Progenitor cell of endocrine pancreas (in vitro differentiated cells): ENCODE results near the gene SGSM1. TPM values are rescaled to one million over a fixed set of nuclear protein-coding genes. Genes with fewer than 3 reads are reported as not detected.
A peak's percentile ranks its signal among the peaks of the same experiment; 100 is the strongest.

ENCODE experiments used
- DNase-seq: peaks from one replicate; pipeline ENCODE4 v3.0.0; 2021; ENCODE audit warnings: low spot score; ENCODE audit not compliant: unreplicated experiment
- H3K27ac Mint-ChIP-seq: 2 replicates; pipeline ENCODE4 v1.8.0; 2021; ENCODE audit warnings: mild to moderate bottlenecking, moderate library complexity, mixed read lengths
- H3K27me3 Mint-ChIP-seq: 2 replicates; pipeline ENCODE4 v1.8.0; 2021; ENCODE audit warnings: mixed read lengths
- H3K36me3 Mint-ChIP-seq: 2 replicates; pipeline ENCODE4 v1.8.0; 2022; ENCODE audit warnings: mixed read lengths; ENCODE audit not compliant: insufficient read depth
- H3K4me1 Mint-ChIP-seq: 2 replicates; pipeline ENCODE4 v1.8.0; 2021; ENCODE audit warnings: low read depth, mixed read lengths
- H3K4me3 Mint-ChIP-seq: 2 replicates; pipeline ENCODE4 v1.8.0; 2021; ENCODE audit warnings: low read depth, mild to moderate bottlenecking, moderate library complexity, mixed read lengths
- H3K9me3 Mint-ChIP-seq: 2 replicates; pipeline ENCODE4 v1.8.0; 2021; ENCODE audit warnings: low read depth, mixed read lengths
- long read RNA-seq: library from polyadenylated mRNA; unstranded; transcript quantifications from one replicate; pipeline ENCODE4 v2.0.0, GENCODE V29; 2020
- total RNA-seq: library from RNA; stranded (reverse); gene quantifications from 2 replicates; pipeline ENCODE4 v1.2.1, GENCODE V29; 2021
- TF ChIP-seq, protein P1 (sequence below): fragments of 200-600 bp; sonication (generic); IDR thresholded peaks from one replicate; pipeline ENCODE4 v1.5.0; 2021; ENCODE audit warnings: antibody characterized with exemption, mild to moderate bottlenecking; ENCODE audit not compliant: unreplicated experiment

The SGSM1 gene, protein sequence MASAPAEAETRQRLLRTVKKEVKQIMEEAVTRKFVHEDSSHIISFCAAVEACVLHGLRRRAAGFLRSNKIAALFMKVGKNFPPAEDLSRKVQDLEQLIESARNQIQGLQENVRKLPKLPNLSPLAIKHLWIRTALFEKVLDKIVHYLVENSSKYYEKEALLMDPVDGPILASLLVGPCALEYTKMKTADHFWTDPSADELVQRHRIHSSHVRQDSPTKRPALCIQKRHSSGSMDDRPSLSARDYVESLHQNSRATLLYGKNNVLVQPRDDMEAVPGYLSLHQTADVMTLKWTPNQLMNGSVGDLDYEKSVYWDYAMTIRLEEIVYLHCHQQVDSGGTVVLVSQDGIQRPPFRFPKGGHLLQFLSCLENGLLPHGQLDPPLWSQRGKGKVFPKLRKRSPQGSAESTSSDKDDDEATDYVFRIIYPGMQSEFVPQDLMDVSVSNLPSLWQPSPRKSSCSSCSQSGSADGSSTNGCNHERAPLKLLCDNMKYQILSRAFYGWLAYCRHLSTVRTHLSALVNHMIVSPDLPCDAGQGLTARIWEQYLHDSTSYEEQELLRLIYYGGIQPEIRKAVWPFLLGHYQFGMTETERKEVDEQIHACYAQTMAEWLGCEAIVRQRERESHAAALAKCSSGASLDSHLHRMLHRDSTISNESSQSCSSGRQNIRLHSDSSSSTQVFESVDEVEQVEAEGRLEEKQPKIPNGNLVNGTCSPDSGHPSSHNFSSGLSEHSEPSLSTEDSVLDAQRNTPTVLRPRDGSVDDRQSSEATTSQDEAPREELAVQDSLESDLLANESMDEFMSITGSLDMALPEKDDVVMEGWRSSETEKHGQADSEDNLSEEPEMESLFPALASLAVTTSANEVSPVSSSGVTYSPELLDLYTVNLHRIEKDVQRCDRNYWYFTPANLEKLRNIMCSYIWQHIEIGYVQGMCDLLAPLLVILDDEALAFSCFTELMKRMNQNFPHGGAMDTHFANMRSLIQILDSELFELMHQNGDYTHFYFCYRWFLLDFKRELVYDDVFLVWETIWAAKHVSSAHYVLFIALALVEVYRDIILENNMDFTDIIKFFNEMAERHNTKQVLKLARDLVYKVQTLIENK
- 3.6 and 3.9 TPM in 2 replicates for total RNA-seq
- long read RNA-seq = 0 reads

- H3K4me3 Mint-ChIP-seq = peak within 1 kb of the TSS; percentile 73
- H3K36me3 Mint-ChIP-seq = no peaks in the 10 kb centered on the region
- H3K9me3 Mint-ChIP-seq = no peaks in the 10 kb centered on the region
- H3K27ac Mint-ChIP-seq = no peak within 1 kb of the TSS
- peak; percentile 80 for DNase-seq
- TF ChIP-seq, protein P1, sequence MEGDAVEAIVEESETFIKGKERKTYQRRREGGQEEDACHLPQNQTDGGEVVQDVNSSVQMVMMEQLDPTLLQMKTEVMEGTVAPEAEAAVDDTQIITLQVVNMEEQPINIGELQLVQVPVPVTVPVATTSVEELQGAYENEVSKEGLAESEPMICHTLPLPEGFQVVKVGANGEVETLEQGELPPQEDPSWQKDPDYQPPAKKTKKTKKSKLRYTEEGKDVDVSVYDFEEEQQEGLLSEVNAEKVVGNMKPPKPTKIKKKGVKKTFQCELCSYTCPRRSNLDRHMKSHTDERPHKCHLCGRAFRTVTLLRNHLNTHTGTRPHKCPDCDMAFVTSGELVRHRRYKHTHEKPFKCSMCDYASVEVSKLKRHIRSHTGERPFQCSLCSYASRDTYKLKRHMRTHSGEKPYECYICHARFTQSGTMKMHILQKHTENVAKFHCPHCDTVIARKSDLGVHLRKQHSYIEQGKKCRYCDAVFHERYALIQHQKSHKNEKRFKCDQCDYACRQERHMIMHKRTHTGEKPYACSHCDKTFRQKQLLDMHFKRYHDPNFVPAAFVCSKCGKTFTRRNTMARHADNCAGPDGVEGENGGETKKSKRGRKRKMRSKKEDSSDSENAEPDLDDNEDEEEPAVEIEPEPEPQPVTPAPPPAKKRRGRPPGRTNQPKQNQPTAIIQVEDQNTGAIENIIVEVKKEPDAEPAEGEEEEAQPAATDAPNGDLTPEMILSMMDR = no peak
- H3K27me3 Mint-ChIP-seq = peaks cover 34% of the 10 kb centered on the region
- H3K4me1 Mint-ChIP-seq = peaks cover 17% of the 10 kb centered on the region
Measured at GRCh38 chr22:24805790-24806662, at the start of gene SGSM1. Gene SGSM1 (plus strand): TSS chr22:24806211. CDS start chr22:24806326, 115 bp downstream.

DNA sequence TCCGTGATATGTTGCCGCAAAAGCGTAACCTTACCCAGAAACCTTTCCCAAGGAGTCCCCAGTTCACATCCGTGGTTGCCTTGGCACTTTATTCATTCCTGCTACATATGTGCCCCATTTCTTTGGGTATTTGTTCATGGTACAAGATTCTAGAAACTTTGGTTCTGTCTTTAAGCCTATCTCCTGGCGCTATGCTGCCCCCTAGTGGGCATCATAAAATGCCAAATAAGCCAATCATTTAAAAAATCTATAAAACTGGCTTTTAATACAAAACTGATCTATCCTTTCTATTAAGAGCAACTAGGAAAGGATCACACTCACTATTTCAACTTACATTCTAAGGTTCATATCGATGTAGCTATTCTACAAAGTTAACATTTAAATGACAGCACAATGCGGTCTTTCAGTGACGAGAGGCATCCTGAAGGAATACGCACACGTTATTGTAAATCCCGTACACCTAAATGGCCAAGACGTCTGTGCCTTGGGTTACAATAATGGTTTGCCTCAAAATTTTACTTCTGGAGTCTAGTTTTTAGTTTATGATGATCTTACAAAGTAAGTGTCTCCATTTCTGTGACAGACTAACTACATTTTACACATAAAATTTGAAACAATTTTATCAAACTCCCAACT is 47.7 kb upstream of the SGSM1 start:
- peak; percentile 49 for DNase-seq
- Mint-ChIP-seq H3K9me3 (no peaks in the 10 kb centered on the region), H3K27me3 (no peaks in the 10 kb centered on the region), H3K36me3 (no peaks in the 10 kb centered on the region), H3K4me1 (no peaks in the 10 kb centered on the region), H3K4me3 (no peak overlapping the region), H3K27ac (no peak overlapping the region)
- TF ChIP-seq, protein P1 = peak; percentile 94

- no peaks in the 10 kb centered on the region for H3K4me1 Mint-ChIP-seq
- TF ChIP-seq, protein P1 = no peak
- H3K27me3 Mint-ChIP-seq = peaks cover 5% of the 10 kb centered on the region
- H3K9me3 Mint-ChIP-seq = no peaks in the 10 kb centered on the region
- no peak overlapping the region for H3K4me3 Mint-ChIP-seq
- no peaks in the 10 kb centered on the region for H3K36me3 Mint-ChIP-seq
- DNase-seq = no peak
- no peak overlapping the region for H3K27ac Mint-ChIP-seq
Measured at GRCh38 chr22:24759765-24760164, 46.2 kb upstream of the SGSM1 start.

DNA sequence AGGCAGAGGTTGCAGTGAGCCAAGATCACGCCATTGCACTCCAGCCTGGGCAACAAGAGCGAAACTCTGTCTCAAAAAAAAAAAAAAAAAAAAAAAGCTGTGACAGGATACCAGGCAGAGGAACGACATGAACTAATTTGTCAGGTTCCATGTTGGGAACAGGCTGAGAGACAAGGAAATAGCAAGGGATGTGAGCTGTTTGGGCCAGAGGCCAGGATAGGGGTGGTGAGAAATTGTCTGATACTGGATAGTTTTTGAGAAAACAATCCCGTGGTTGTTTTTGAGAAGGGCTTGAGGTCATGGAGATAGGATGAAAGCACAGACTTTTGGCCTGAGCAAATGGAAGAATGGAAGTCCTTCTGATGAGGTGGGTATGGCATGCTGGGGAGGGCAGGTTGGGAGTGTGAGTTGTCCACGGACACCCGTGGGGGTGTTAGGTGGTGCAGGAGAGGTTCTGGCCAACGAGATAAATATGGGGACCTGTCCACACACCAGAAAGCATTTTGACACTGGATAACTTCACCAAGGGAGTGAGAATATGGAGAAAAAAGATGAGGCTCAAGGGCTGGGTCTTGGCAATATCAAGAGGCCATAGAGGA is 45.2 kb upstream of the SGSM1 start:
- no peak for DNase-seq
- H3K27me3 Mint-ChIP-seq = peaks cover 5% of the 10 kb centered on the region
- no peak overlapping the region for H3K4me3 Mint-ChIP-seq

More for the DNA sequence above, 45.2 kb upstream of the SGSM1 start:
- Mint-ChIP-seq H3K4me1 (no peaks in the 10 kb centered on the region), H3K9me3 (no peaks in the 10 kb centered on the region), H3K36me3 (no peaks in the 10 kb centered on the region), H3K27ac (no peak overlapping the region)
- TF ChIP-seq, protein P1 = no peak
